Fibroblast of mammary gland (primary cell): ENCODE results near the gene EXOC3L4.
A peak's percentile ranks its signal among the peaks of the same experiment; 100 is the strongest.

Experiments used
- DNase-seq: peaks from one replicate; pipeline ENCODE4 v3.0.0-alpha.2; 2010; ENCODE audit warnings: low read depth
- H3K4me3 ChIP-seq: 2 replicates; pipeline ENCODE4 v1.5.1; 2011; ENCODE audit warnings: low read depth, mild to moderate bottlenecking, low read length, moderate library complexity; ENCODE audit not compliant: control insufficient read depth
- TF ChIP-seq, protein P1 (sequence below): conservative IDR thresholded peaks from 2 replicates; pipeline ENCODE4 v1.5.1; 2011; ENCODE audit warnings: low read depth, low read length, inconsistent platforms; ENCODE audit not compliant: control insufficient read depth, insufficient read depth

EXOC3L4 gene

GRCh38 chr14:103121121-103121845 lies 26.8 kb downstream of the EXOC3L4 start:
- peak; percentile 44 for DNase-seq
- TF ChIP-seq, protein P1, sequence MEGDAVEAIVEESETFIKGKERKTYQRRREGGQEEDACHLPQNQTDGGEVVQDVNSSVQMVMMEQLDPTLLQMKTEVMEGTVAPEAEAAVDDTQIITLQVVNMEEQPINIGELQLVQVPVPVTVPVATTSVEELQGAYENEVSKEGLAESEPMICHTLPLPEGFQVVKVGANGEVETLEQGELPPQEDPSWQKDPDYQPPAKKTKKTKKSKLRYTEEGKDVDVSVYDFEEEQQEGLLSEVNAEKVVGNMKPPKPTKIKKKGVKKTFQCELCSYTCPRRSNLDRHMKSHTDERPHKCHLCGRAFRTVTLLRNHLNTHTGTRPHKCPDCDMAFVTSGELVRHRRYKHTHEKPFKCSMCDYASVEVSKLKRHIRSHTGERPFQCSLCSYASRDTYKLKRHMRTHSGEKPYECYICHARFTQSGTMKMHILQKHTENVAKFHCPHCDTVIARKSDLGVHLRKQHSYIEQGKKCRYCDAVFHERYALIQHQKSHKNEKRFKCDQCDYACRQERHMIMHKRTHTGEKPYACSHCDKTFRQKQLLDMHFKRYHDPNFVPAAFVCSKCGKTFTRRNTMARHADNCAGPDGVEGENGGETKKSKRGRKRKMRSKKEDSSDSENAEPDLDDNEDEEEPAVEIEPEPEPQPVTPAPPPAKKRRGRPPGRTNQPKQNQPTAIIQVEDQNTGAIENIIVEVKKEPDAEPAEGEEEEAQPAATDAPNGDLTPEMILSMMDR = no peak
- H3K4me3 ChIP-seq = no peak overlapping the region

- TF ChIP-seq, protein P1 = no peak
- DNase-seq = peak; percentile 90
- H3K4me3 ChIP-seq = peak overlapping the region; percentile 4
Observed at GRCh38 chr14:103121846-103122584, 27.5 kb downstream of the EXOC3L4 start.

GRCh38 chr14:103122585-103122946 lies 28.0 kb downstream of the EXOC3L4 start:
- no peak for DNase-seq
- TF ChIP-seq, protein P1 = no peak
- no peak overlapping the region for H3K4me3 ChIP-seq

GRCh38 chr14:103122947-103123633 lies 28.6 kb downstream of the EXOC3L4 start, which contains the start of gene TNFAIP2:
Gene TNFAIP2 (plus strand): TSS chr14:103123461. CDS start chr14:103126458, 2,997 bp downstream.
- DNase-seq = no peak
- H3K4me3 ChIP-seq = peak within 1 kb of the TSS; percentile 37

DNA sequence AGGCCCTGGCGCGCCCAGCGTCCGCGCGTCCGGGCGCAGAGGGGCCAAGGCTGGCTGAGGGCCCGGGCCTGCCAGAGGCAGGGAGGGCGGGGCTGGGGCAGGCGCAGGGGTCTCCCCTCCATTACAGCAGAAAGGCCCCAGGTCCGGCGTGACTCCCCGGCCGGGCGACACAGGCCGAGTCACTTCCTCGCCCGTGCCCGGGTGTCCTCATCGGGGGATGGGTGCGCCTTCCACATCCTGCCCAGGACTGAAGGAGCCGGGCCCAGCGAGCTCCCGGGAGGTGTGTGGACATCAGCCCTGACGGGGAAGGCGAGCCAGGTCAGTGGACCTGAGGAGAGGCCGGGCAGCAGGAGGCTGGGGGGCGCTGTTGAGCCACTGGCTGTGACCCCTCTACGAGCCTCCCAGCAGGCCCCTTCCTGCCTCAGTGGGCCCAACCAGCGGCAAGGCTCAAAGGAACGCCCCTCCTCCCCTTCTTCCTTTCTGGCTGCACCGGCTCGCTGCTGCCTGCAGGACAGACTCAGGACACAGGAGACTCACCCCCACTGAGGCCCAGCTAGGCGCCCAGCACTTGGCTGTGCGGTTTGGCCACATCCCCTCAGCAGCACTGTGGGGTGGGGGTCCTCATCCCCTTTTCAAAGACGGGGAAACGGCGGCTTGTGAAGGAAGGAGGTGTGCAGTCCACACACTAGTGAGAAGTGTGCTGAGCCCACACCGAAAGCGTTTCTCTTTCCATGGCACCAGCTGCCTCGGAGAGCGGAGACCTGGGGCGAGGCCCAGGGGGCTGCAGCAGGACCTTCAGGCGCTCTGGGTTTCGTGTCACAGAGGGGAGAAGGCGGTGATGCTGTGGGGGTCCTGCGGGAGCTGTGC lies 29.3 kb downstream of the EXOC3L4 start:
- TF ChIP-seq, protein P1 = peak; percentile 39
- H3K4me3 ChIP-seq = peak overlapping the region; percentile 37
- DNase-seq = peak; percentile 35

More at GRCh38 chr14:103122947-103123633, 28.6 kb downstream of the EXOC3L4 start, which contains the start of gene TNFAIP2:
- TF ChIP-seq, protein P1 = no peak
